WTC11 (cell line): ENCODE measurements around the gene NUP85. TPM values are rescaled to one million over a fixed set of nuclear protein-coding genes. Genes with fewer than 3 reads are reported as not detected.

Source experiments
- ATAC-seq: fragments of 200-7000 bp; cut with Tn5 transposase; 2 replicates; pipeline ENCODE4 v1.10.0; 2021; ENCODE audit warnings: mild to moderate bottlenecking, moderate library complexity
- CTCF ChIA-PET: fragments of 300-600 bp; sonication (Branson Sonifier 250); formaldehyde crosslinking; loops from one replicate; lab custom pipeline; 2021; ENCODE audit warnings: antibody characterized with exemption; lab: Charles Lee
- POLR2A ChIA-PET: fragments of 350-600 bp; sonication (Branson Sonifier 250); formaldehyde crosslinking; loops from one replicate; lab custom pipeline; 2021; ENCODE audit warnings: antibody characterized with exemption; lab: Charles Lee
- DNase-seq: peaks from one replicate; pipeline ENCODE4 v3.0.0; 2021; ENCODE audit warnings: low spot score
- H3K27ac Mint-ChIP-seq: 2 replicates; pipeline ENCODE4 v1.8.0; 2021; ENCODE audit warnings: mixed read lengths
- H3K27me3 Mint-ChIP-seq: 2 replicates; pipeline ENCODE4 v1.8.0; 2021; ENCODE audit warnings: low read depth, mild to moderate bottlenecking, moderate library complexity, mixed read lengths
- H3K36me3 Mint-ChIP-seq: 2 replicates; pipeline ENCODE4 v1.8.0; 2021; ENCODE audit warnings: mixed read lengths
- H3K4me1 Mint-ChIP-seq: 2 replicates; pipeline ENCODE4 v1.8.0; 2022; ENCODE audit warnings: mixed read lengths
- H3K4me3 Mint-ChIP-seq: 2 replicates; pipeline ENCODE4 v1.8.0; 2021; ENCODE audit warnings: mild to moderate bottlenecking, moderate library complexity, mixed read lengths
- H3K9me3 Mint-ChIP-seq: 2 replicates; pipeline ENCODE4 v1.8.0; 2021; ENCODE audit warnings: mixed read lengths
- CBFB ChIP-seq: sonication (generic); formaldehyde crosslinking; IDR thresholded peaks from 2 replicates; pipeline ENCODE4 v1.8.1; 2022; ENCODE audit warnings: mild to moderate bottlenecking, low read depth, missing genetic modification reagents
- GABPB1 ChIP-seq: sonication (generic); formaldehyde crosslinking; IDR thresholded peaks from 2 replicates; pipeline ENCODE4 v1.8.1; 2023; ENCODE audit warnings: mild to moderate bottlenecking, missing genetic modification reagents
- JAZF1 ChIP-seq: fragments of 250-450 bp; sonication (Bioruptor Pico); IDR thresholded peaks from 2 replicates; pipeline ENCODE4 v1.9.0; 2021; ENCODE audit warnings: moderate library complexity, mild to moderate bottlenecking, inconsistent platforms
- MYBL2 ChIP-seq: sonication (generic); formaldehyde crosslinking; IDR thresholded peaks from 2 replicates; pipeline ENCODE4 v1.8.1; 2023; ENCODE audit warnings: mild to moderate bottlenecking, moderate library complexity, missing genetic modification reagents
- NFATC4 ChIP-seq: fragments of 250-450 bp; sonication (Bioruptor Pico); IDR thresholded peaks from 2 replicates; pipeline ENCODE4 v1.9.0; 2021; ENCODE audit warnings: mild to moderate bottlenecking
- NR2C2 ChIP-seq: sonication (generic); formaldehyde crosslinking; IDR thresholded peaks from 2 replicates; pipeline ENCODE4 v1.8.0; 2022; ENCODE audit warnings: mild to moderate bottlenecking, missing genetic modification reagents
- RORB ChIP-seq: fragments of 250-450 bp; sonication (Bioruptor Pico); IDR thresholded peaks from 2 replicates; pipeline ENCODE4 v1.9.0; 2021; ENCODE audit warnings: mild to moderate bottlenecking
- SOX15 ChIP-seq: fragments of 250-450 bp; sonication (Bioruptor Pico); IDR thresholded peaks from 2 replicates; pipeline ENCODE4 v1.9.0; 2021; ENCODE audit warnings: mild to moderate bottlenecking
- TEAD4 ChIP-seq: sonication (generic); formaldehyde crosslinking; IDR thresholded peaks from 2 replicates; pipeline ENCODE4 v1.8.0; 2022; ENCODE audit warnings: mild to moderate bottlenecking, missing genetic modification reagents
- total RNA-seq: library from RNA; stranded (reverse); gene quantifications from 3 replicates; pipeline ENCODE4 v1.2.3, GENCODE V29; 2021
- TF ChIP-seq, protein P1 (sequence below): sonication (generic); formaldehyde crosslinking; conservative IDR thresholded peaks from 2 replicates; pipeline ENCODE4 v1.8.1; 2023; ENCODE audit warnings: mild to moderate bottlenecking, low read depth, missing genetic modification reagents, moderate library complexity
- TF ChIP-seq, protein P2 (sequence below): sonication (generic); formaldehyde crosslinking; IDR thresholded peaks from 2 replicates; pipeline ENCODE4 v1.8.1; 2022; ENCODE audit warnings: low read depth, missing genetic modification reagents, borderline replicate concordance
- TF ChIP-seq, protein P3 (sequence below): sonication (generic); formaldehyde crosslinking; IDR thresholded peaks from 2 replicates; pipeline ENCODE4 v1.8.1; 2023; ENCODE audit warnings: mild to moderate bottlenecking, missing genetic modification reagents, moderate library complexity
- TF ChIP-seq, protein P4 (sequence below): sonication (generic); formaldehyde crosslinking; IDR thresholded peaks from 2 replicates; pipeline ENCODE4 v1.8.0; 2023; ENCODE audit warnings: missing genetic modification reagents, mild to moderate bottlenecking, borderline replicate concordance
- TF ChIP-seq, protein P5 (sequence below): sonication (generic); formaldehyde crosslinking; IDR thresholded peaks from 2 replicates; pipeline ENCODE4 v1.8.1; 2022; ENCODE audit warnings: mild to moderate bottlenecking, missing genetic modification reagents, moderate library complexity, borderline replicate concordance
- TF ChIP-seq, protein P6 (sequence below): fragments of 250-450 bp; sonication (Bioruptor Pico); IDR thresholded peaks from 2 replicates; pipeline ENCODE4 v1.9.0; 2021; ENCODE audit warnings: mild to moderate bottlenecking
- TF ChIP-seq, protein P7 (sequence below): sonication (generic); formaldehyde crosslinking; conservative IDR thresholded peaks from 2 replicates; pipeline ENCODE4 v1.8.1; 2022; ENCODE audit warnings: mild to moderate bottlenecking, missing genetic modification reagents

NUP85 gene
- total RNA-seq, 1 experiment from 2014 or later: 109 TPM

DNA sequence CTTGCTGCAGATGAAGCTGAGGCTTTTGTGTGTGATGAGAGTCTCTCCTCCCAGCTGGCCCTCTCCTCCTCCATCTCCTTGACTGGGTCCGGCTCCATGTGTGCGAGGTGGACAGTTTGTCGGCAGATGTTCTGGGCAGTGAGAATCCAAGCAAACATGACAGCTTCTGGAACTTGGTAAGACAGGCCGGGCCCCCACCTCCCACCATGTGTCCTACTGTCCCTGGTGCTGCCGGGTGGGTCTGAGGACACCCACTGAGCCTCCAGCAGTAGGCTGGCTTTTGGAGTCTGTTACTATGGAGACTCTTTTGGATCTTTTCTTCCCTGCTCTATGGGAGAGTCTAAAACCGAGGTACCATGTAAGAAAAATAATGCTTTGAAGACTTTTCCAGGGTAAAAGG is 12.7 kb downstream of the NUP85 start (continued):
- TF ChIP-seq, protein P1, sequence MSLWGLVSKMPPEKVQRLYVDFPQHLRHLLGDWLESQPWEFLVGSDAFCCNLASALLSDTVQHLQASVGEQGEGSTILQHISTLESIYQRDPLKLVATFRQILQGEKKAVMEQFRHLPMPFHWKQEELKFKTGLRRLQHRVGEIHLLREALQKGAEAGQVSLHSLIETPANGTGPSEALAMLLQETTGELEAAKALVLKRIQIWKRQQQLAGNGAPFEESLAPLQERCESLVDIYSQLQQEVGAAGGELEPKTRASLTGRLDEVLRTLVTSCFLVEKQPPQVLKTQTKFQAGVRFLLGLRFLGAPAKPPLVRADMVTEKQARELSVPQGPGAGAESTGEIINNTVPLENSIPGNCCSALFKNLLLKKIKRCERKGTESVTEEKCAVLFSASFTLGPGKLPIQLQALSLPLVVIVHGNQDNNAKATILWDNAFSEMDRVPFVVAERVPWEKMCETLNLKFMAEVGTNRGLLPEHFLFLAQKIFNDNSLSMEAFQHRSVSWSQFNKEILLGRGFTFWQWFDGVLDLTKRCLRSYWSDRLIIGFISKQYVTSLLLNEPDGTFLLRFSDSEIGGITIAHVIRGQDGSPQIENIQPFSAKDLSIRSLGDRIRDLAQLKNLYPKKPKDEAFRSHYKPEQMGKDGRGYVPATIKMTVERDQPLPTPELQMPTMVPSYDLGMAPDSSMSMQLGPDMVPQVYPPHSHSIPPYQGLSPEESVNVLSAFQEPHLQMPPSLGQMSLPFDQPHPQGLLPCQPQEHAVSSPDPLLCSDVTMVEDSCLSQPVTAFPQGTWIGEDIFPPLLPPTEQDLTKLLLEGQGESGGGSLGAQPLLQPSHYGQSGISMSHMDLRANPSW (CRISPR knock-in tag): no peak
- TF ChIP-seq CBFB (no peak), MYBL2 (CRISPR knock-in tag) (no peak), NFATC4 (CRISPR knock-in tag) (no peak), GABPB1 (CRISPR knock-in tag) (no peak), TEAD4 (no peak), JAZF1 (CRISPR knock-in tag) (no peak)
- TF ChIP-seq, protein P2, sequence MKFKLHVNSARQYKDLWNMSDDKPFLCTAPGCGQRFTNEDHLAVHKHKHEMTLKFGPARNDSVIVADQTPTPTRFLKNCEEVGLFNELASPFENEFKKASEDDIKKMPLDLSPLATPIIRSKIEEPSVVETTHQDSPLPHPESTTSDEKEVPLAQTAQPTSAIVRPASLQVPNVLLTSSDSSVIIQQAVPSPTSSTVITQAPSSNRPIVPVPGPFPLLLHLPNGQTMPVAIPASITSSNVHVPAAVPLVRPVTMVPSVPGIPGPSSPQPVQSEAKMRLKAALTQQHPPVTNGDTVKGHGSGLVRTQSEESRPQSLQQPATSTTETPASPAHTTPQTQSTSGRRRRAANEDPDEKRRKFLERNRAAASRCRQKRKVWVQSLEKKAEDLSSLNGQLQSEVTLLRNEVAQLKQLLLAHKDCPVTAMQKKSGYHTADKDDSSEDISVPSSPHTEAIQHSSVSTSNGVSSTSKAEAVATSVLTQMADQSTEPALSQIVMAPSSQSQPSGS (CRISPR knock-in tag): no peak
- TF ChIP-seq, protein P3, sequence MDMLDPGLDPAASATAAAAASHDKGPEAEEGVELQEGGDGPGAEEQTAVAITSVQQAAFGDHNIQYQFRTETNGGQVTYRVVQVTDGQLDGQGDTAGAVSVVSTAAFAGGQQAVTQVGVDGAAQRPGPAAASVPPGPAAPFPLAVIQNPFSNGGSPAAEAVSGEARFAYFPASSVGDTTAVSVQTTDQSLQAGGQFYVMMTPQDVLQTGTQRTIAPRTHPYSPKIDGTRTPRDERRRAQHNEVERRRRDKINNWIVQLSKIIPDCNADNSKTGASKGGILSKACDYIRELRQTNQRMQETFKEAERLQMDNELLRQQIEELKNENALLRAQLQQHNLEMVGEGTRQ (CRISPR knock-in tag): no peak
- TF ChIP-seq, protein P4, sequence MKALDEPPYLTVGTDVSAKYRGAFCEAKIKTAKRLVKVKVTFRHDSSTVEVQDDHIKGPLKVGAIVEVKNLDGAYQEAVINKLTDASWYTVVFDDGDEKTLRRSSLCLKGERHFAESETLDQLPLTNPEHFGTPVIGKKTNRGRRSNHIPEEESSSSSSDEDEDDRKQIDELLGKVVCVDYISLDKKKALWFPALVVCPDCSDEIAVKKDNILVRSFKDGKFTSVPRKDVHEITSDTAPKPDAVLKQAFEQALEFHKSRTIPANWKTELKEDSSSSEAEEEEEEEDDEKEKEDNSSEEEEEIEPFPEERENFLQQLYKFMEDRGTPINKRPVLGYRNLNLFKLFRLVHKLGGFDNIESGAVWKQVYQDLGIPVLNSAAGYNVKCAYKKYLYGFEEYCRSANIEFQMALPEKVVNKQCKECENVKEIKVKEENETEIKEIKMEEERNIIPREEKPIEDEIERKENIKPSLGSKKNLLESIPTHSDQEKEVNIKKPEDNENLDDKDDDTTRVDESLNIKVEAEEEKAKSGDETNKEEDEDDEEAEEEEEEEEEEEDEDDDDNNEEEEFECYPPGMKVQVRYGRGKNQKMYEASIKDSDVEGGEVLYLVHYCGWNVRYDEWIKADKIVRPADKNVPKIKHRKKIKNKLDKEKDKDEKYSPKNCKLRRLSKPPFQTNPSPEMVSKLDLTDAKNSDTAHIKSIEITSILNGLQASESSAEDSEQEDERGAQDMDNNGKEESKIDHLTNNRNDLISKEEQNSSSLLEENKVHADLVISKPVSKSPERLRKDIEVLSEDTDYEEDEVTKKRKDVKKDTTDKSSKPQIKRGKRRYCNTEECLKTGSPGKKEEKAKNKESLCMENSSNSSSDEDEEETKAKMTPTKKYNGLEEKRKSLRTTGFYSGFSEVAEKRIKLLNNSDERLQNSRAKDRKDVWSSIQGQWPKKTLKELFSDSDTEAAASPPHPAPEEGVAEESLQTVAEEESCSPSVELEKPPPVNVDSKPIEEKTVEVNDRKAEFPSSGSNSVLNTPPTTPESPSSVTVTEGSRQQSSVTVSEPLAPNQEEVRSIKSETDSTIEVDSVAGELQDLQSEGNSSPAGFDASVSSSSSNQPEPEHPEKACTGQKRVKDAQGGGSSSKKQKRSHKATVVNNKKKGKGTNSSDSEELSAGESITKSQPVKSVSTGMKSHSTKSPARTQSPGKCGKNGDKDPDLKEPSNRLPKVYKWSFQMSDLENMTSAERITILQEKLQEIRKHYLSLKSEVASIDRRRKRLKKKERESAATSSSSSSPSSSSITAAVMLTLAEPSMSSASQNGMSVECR: no peak

DNA sequence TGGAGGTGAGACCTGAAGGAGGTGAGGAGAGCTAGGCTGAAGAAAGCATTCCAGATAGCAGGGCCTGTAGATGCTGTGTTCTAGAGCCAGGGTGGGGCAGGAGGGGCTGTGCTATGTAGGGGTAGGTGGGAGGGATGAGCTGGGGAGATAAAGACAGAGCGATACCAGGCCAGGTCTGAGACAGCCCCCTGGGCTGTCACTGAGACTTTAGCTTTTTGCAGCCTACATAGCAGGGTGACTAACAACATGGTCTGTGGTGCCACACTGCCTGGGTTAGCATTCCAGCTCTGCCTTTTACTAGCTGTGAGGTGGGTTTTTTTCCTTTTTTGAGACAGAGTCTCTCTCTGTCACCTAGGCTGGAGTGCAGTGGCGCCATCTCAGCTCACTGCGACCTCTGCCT is 14.3 kb downstream of the NUP85 start:
- no peak overlapping the region for H3K27ac Mint-ChIP-seq
- CTCF ChIA-PET: interaction anchor here (2.0 to 2.2 kb wide), 2 partner anchors 21 to 106 kb away, joined by 5 to 11 read pairs; no protein-coding TSS in a partner anchor
- POLR2A ChIA-PET: no interaction called here
- DNase-seq (no peak), ATAC-seq (no peak)
- TF ChIP-seq SOX15 (CRISPR knock-in tag) (no peak), RORB (CRISPR knock-in tag) (no peak), NR2C2 (CRISPR knock-in tag) (no peak)
- TF ChIP-seq, protein P5, sequence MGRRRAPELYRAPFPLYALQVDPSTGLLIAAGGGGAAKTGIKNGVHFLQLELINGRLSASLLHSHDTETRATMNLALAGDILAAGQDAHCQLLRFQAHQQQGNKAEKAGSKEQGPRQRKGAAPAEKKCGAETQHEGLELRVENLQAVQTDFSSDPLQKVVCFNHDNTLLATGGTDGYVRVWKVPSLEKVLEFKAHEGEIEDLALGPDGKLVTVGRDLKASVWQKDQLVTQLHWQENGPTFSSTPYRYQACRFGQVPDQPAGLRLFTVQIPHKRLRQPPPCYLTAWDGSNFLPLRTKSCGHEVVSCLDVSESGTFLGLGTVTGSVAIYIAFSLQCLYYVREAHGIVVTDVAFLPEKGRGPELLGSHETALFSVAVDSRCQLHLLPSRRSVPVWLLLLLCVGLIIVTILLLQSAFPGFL (CRISPR knock-in tag): no peak
- TF ChIP-seq, protein P4: no peak
- TF ChIP-seq, protein P6, sequence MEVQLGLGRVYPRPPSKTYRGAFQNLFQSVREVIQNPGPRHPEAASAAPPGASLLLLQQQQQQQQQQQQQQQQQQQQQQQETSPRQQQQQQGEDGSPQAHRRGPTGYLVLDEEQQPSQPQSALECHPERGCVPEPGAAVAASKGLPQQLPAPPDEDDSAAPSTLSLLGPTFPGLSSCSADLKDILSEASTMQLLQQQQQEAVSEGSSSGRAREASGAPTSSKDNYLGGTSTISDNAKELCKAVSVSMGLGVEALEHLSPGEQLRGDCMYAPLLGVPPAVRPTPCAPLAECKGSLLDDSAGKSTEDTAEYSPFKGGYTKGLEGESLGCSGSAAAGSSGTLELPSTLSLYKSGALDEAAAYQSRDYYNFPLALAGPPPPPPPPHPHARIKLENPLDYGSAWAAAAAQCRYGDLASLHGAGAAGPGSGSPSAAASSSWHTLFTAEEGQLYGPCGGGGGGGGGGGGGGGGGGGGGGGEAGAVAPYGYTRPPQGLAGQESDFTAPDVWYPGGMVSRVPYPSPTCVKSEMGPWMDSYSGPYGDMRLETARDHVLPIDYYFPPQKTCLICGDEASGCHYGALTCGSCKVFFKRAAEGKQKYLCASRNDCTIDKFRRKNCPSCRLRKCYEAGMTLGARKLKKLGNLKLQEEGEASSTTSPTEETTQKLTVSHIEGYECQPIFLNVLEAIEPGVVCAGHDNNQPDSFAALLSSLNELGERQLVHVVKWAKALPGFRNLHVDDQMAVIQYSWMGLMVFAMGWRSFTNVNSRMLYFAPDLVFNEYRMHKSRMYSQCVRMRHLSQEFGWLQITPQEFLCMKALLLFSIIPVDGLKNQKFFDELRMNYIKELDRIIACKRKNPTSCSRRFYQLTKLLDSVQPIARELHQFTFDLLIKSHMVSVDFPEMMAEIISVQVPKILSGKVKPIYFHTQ: no peak
- TF ChIP-seq, protein P7, sequence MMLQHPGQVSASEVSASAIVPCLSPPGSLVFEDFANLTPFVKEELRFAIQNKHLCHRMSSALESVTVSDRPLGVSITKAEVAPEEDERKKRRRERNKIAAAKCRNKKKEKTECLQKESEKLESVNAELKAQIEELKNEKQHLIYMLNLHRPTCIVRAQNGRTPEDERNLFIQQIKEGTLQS: no peak
- no peak overlapping the region for H3K4me3 Mint-ChIP-seq
- H3K36me3 Mint-ChIP-seq: peaks cover 54% of the 10 kb centered on the region
- no peaks in the 10 kb centered on the region for H3K4me1 Mint-ChIP-seq
- H3K9me3 Mint-ChIP-seq: no peaks in the 10 kb centered on the region
- H3K27me3 Mint-ChIP-seq: no peaks in the 10 kb centered on the region; the same call in 1 of the 2 replicates
